Hepatocyte (in vitro differentiated cells): ENCODE measurements around the gene GUCD1.

Experiments
- EZH2phosphoT487 ChIP-seq: fragments of 200-600 bp; sonication (generic); IDR thresholded peaks from one replicate; pipeline ENCODE4 v1.6.1; 2018; ENCODE audit warnings: antibody characterized with exemption, mild to moderate bottlenecking, low read depth, moderate library complexity; ENCODE audit not compliant: unreplicated experiment, severe bottlenecking
- TF ChIP-seq, protein P1 (sequence below): fragments of 200-600 bp; sonication (generic); IDR thresholded peaks from 2 replicates; pipeline ENCODE4 v1.5.1; 2016; ENCODE audit warnings: antibody characterized with exemption, mild to moderate bottlenecking; ENCODE audit not compliant: poor library complexity

DNA sequence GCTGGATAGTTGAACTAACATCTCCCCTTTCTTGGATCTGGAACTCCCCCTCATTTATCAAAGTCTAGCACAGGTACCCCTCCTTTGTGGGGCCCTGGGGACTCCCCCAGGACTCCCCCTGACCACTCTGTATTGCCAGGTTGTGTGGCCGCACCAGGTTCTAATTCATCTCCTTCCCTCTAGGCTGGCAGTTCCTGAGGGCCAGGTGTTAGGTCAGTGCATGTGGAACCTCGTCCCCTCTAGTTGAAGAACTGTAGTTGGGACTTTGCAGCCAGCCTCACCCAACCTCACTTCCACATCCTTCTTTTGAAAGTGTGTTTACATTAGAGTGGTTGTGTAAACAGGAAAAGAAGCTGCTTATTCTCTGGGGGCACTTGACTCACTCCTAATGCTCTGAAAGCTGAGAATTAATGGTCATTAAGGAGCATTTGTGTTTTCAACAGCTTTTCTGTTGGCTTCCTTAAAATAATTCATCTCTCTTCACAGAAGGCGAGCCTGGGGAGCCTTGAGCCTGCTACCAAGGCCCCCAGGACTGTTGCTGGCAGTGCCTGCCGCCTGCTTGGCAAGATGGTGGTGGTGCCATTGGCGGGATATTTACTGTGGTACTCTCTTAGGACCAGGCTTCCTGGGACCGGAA, 48.0 kb downstream of the GUCD1 start:
- TF ChIP-seq, protein P1, sequence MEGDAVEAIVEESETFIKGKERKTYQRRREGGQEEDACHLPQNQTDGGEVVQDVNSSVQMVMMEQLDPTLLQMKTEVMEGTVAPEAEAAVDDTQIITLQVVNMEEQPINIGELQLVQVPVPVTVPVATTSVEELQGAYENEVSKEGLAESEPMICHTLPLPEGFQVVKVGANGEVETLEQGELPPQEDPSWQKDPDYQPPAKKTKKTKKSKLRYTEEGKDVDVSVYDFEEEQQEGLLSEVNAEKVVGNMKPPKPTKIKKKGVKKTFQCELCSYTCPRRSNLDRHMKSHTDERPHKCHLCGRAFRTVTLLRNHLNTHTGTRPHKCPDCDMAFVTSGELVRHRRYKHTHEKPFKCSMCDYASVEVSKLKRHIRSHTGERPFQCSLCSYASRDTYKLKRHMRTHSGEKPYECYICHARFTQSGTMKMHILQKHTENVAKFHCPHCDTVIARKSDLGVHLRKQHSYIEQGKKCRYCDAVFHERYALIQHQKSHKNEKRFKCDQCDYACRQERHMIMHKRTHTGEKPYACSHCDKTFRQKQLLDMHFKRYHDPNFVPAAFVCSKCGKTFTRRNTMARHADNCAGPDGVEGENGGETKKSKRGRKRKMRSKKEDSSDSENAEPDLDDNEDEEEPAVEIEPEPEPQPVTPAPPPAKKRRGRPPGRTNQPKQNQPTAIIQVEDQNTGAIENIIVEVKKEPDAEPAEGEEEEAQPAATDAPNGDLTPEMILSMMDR: no peak
- TF ChIP-seq EZH2phosphoT487: no peak
